GM19324 (cell line): ENCODE measurements around the gene FOXO6.

ENCODE experiments used
- ATAC-seq: cut with Tn5 transposase; IDR thresholded peaks from one replicate; pipeline ENCODE4 v1.9.1; 2021; ENCODE audit warnings: mild to moderate bottlenecking, moderate library complexity; ENCODE audit not compliant: unreplicated experiment, low FRiP score

FOXO6 gene

DNA sequence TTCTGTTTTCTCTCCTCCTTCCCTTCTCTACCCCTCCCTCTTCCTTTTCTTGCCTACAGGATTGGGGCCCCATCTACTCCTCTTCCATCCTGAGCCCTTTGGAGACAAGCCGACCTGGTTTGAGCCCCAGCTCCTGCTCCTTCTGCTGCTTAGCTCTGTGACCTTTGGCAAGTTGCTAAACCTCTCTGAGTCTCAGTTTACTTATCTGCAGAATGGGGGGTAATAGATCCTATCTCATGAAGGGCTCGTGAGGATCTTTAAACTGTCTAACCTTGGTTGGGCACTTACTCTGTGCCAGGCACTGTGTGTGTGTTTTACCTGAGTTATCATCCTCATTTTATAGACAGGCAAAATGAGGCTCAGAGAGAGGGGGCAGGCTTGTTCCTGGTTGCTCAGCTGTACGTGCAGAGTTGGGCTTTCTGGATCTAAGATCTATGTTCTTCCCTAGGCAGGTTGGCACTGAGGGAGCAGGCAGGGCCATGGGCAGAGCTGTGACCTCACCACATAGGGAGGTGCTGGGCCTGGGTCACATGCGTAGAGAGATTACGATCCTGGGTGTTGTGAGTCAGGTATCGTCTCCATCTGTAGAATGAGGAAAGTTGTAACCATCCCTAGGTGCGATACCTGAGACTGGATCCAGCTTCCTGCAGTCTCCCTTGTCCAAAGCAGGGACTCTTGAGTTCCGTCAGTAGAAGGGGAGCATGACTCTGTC, 58.5 kb downstream of the FOXO6 start:
- no peak for ATAC-seq

DNA sequence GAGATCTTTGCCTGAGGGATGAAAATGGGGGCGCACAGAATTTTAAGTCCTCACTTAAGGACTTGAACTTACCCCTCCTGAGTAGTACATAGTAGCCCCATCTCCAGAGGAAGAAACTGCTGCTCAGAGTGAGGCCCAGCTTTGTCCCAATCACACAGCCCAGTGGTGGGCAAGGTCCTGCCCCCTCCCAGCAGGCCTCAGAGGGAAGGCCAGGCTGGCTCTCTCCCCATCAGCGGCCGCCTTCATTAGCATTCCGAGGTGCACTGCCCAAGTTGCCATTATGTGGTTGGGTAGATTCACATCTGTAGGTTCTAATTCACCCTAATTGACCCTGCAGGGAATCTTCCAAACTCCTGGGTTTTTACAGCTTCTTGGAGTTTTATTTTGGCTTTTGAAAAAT, 59.1 kb downstream of the FOXO6 start:
- ATAC-seq: no peak

DNA sequence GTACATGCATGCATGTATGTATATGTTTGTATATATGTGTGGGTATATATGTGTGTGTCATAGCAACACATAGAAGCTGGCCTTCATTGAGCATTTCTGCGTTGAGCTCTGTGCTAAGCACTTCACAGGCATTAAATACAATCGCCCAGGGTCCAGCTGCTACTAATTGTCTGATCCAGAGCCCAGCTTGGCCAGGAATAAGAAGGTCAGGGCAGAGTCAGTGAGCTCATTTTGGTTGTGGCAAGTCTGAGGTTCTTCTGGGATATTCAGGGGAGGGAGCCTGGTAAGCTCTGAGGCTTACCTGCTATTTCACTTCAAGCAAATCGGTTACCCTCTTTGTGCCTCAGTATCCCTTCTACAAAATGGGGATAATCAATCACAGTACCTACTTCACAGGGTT, 59.6 kb downstream of the FOXO6 start:
- ATAC-seq: no peak

DNA sequence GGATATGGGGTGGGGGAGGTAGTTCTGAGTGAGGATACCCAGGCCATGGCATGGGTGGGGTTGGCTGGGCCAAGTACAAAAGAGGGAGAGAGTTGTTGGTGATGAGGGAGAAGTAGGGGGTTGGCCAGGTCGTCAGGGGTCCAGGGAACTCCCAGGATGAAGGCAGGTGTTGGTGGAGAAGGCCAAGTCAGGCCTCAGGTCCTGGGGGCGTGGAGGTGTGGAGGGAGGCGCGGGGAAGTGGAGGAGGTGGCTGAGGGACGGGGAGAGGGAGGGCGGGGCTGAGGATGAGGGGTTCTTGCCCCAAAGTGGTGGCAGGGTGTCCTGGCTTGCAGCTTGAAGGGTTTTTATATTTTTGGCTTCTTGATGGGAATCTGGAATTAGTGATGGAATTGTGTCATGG, 61.1 kb downstream of the FOXO6 start:
- no peak for ATAC-seq

DNA sequence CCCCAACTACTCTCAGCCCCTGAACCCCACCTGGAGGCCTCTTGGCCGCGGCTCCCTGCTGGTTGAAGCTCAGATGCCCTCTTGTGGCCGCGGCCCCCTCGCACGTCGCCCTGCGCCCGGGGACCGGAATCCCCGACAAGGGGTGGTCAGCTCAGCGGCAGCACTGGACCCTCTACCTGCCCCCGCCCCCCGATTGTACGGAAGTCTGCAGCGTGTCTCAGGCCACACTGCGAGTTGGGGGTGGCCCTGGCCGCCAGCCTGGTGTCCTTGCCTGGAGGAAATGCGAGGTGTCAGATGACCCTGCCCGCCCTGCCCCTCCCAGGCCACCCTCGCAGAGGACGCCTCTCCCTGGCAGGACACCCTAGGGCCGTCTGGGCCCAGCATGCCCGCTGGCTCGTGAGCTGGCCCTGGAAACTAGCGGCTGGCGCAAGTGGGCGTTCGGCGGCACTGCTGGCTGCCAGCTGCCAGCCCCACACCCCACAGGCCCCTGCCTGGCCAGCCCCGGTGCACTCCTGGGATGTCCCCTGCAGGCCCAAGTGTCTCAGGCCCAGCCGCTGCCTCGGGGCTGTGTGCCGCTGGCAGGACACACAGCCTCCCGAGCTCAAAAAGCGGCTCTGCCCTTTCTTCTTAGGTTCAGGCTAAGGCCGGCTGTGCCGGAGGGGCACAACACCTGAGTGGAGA, 62.4 kb downstream of the FOXO6 start:
- ATAC-seq: no peak

DNA sequence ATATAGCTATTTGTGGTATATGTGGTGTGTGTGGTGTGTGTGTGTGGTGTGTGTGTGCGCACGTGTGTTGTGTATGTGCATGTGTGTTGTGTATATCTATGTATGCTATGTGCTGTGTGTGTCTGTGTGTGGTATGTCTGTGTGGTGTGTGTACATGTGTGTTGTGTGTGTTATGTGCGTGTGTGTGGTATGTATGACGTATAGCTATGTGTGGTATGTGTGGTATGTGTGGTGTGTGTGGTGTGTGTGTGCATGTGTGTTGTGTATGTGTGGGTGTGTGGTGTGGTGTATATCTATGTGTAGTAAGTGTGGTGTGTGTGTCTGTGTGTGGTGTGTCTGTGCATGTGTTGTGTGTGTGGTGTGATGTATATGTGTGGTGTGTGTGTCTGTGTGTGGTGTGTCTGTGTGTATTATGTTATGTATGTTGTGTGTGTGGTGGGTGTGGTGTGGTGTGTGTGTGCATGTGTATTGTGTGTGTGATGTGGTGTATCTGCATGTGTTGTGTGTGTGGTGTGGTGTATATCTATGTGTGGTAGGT, 63.4 kb downstream of the FOXO6 start:
- ATAC-seq: no peak

DNA sequence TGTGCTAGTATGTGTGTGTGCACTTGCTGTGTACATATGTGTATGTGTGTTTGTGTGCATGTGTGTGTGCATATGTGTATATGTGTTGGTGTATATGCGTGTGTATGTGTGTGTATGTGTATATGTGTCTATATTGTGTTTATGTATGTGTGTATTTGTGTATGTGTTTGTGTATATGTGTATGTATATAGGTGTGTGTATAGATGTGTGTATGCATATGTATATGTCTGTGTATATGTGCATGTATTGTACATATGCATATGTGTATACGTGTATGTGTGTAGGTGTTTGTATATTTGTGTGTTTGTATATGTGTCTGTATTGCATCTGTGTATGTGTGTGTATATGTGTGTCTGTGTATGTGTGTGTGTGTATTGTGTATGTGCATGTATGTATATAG, 64.1 kb downstream of the FOXO6 start:
- no peak for ATAC-seq

DNA sequence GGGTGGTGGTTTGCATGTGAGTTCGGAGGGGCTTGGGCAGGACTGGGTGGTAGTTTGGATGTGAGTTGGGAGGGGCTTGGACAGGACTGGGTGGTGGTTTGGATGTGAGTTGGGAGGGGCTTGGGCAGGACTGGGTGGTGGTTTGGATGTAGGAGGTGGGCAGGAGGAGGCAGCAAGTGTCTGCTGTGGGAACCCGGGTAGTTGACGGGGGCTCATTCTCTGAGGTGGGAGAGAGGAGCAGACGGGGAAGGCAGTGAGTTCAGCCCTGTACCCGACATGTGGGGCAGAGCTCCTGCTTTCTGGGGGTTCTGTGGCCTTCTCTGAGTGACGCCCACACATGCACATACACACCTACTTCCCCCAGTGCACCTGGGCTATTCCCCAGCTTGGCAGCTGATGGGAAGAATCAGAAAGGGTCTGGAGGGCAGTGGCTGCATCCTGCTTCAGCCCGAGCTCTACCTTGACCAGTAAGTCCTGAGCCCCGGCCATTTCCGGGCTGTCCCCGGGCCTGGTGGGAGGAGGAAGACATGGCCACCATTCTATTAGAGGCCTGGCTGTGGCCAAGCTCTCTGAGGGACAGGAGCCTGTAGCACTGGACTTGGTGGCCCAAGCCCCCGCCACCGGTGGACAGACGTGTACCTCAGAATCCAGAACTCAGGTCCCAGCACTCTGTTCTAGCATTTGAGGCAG, 65.1 kb downstream of the FOXO6 start:
- no peak for ATAC-seq

DNA sequence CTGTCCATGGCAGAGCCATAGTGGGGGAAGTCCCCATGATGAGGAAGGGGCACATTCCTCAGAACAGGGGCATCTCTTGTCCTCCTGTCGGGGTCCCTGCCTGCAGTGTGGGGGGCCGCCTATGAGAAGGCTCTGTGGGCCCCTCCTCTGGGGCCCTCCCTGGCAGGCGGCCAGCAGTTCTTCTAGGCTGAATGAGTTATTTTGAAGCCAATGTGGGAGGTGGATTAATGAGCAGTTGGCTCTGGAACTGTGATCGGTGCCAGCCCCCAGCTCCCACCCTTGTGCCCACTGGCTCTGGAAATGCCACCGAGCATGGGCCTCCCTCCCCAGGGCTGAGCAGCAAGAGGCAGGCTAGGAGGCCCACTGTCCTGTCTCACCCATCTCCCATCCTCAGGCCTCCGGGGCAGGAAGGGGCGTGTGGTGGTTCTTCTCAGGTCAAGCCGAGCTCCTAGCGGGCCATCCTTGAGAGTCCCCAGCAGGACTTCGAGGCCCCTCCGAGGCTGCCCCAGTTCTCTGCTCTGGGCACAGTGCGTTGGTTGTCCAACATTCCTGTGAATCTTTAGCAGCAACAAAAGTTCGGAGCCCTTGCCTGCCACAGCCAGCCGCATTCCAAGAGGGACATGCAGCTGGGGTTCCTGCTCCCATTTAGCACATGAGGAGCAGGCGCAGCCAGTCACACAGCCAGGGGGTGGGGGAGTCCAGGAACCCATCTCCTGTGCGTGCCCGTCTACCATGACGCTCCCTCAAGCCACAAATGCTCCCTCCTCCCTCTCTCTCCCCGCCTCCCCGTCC, 66.1 kb downstream of the FOXO6 start:
- no peak for ATAC-seq

DNA sequence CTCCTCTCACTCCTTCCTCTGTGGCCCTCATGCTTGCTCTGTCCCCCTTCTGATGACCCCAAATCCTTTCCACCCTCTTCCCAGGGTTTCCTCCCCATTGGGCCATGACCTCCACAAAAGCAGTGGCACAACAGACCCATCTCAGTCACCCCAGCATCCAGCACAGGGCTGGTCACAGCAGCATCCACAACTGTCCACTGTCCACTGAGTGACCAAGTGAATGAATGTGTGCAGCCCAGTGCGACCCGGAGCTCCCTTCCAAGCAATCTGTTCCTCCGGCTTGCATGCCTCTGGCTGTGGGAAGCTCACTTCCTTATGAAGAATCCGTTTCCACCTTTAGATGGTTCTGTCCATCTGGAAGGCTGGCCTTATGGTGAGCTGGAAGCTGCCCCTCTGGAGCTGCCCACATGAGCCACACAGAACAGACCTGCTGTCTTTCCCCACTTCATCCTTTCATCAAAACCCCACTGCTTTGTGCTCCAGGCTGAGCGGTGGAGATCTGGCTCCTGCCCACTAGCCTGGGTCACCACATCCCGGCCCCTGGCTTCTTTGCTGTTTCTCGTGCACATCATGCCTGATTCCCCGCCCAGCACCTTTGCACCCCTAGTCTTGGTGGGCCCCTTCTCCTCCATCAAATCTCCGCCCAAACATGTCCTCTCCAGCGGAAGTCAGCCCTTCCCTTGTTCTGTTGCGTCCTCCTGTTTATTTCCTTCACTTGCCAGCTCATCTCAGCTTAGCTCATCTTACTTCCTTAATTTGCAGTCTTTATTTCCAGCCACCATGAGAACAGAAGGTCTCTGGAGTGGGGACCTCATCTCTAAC, 66.9 kb downstream of the FOXO6 start:
- no peak for ATAC-seq

DNA sequence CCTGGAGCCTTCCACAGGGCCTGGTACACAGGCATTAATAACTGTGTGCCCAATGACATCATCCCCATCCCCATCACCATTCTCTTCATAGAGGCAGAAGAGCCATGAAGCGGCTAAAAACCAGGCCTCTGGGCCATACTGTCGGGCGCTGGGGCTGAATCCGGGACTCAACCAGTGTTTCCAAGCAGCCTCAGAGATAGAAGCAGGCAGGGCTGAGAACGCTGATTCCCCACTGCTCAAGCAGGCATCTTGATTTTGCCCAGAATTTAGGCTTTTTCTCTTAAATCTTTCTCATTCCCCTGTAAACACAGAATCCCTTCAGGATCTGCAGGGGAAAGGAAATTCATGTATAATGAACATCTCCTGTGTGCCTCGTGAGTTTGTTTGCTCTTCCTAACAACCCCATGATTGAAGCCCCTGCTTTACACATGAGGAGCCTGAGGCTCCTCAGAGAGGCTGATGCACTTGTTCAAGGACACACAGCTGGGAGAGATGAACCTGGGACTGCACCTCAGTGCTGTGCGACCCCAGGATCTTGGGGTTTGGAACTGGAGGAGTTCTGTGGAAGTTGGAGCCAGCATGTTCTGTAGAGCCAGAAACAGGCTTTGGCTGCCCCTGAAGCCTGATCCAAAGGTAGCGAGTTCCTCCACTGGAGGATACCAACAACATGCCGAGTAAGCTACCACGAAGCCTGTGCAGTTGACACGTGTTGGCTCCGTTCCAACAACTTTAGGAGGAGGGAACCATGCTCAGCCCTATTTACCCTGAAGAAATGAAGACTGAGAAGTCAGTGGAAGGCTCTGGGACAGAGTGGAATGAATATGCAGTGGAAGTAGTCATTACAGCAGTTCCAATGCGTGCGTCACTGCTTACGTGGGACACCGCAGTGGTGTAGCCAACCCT, 67.8 kb downstream of the FOXO6 start:
- no peak for ATAC-seq

DNA sequence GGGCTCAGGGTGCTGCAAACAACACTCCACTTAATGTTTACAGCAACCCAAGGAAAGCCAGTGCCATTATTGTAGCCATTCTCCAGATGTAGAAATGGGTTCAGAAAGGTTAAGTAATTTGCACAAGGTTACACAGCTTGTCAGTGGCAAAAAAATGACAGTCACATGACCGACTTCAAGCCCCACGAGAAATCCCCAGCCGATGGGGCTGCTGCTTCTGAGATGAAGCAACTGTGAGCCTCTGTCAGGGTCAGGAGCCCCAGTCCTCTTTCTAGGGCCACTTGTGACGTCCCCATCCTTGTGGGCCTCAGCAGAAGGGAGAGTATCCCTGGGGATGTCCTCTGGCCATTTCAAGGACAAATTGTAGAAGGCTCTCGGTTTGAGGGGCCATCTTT, 68.4 kb downstream of the FOXO6 start:
- no peak for ATAC-seq

DNA sequence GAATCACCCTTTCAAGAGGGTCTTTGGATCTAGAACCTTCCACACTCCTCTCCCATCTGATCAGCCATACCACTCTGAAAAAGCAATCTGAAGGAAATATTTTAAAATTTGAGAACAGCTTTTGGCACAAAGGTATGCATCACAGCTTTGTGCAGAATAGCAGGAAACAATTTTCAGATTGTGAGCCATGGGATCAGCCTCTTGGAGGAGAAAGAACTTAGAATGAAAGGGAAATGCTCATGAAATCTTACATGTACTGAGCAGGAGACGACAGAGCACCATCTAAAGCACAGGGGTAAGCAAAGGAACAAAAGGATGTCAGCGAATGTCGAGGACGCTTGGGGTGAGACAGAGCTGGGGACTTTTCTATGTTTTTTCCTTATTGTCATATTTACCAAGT, 68.8 kb downstream of the FOXO6 start:
- ATAC-seq: no peak

DNA sequence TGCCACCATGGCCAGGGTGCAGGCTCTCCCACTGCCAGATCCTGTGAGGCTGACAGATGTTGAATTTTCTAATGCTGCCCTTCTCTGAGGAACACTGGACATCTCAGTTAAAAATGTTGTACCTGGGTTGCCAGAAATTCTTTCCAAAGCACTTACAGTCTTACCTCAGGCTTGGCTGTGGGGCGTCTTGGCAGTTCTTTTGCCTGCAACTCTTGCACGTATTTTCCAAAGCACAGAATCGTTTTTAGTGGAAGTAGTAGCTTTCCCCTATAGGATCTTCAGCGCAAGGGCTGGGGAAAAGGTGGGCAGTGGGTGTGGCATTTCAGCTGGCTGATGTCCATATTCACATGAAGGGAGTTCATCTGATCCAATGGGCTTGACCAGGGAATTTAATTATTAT, 69.3 kb downstream of the FOXO6 start:
- ATAC-seq: no peak

DNA sequence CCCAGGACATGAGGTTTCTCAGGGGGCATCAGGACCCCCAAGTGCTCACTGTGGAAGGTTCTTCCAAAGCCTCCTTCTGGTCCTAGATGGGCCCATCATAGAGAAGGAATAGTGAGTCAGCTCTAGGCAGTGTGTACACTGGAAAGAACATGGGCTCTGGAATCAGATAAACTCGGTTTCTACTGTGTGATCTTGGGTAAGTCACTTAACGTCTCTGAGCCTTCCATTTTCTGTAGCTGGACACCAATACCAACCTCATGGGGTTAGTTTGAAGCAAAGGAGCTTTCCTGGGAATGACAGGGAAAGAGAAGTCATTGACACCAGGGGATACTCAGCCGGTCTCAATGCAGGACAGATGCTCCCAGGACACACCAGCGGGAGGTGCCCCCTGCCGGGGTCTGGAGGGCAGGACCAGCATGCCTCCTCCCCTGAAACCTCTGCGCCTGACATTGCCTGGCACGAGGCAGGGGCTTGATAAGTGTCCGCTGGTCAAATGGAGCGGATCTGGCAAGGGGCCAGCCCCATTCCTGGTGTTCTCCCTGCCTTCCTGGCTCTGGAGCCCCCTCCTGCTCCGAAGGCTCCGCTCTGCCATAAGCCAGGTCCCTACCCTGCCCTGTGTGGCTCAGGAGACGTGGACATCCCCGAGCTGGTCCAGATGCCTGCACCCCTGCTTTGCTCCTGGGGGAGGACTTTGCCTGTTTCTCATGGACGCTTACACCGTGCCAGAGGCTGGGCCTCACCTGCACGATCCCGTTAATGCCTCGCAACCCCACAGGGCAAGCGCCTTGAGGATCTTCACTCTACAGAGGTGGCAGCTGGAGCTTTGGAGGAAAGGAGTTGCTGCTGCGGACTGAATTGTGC, 70.5 kb downstream of the FOXO6 start:
- no peak for ATAC-seq
